ENCODE measurements around the gene FASN. TPM values are rescaled to one million over a fixed set of nuclear protein-coding genes. Genes with fewer than 3 reads are reported as not detected.
A peak's percentile ranks its signal among the peaks of the same experiment; 100 is the strongest.
"Not testable (repeated sequence)": the region's sequence is repeated elsewhere in the genome, so short reads cannot be mapped to it uniquely, and the experiment has no call there.

The FASN gene
- polyA plus RNA-seq, 3 donors, result 32.1 to 58.6 (median 50.4) TPM

GRCh38 chr17:82053130-82053529, 44.9 kb downstream of the FASN start:
- DNase-seq (ENCODE audit: extremely low read depth in 1 of 11, low read depth in 9 of 11, low spot score in 4 of 11), result no peak

GRCh38 chr17:82052638-82053059, 45.4 kb downstream of the FASN start:
- DNase-seq (ENCODE audit: extremely low read depth in 1 of 11, low read depth in 9 of 11, low spot score in 4 of 11), result no peak

DNA sequence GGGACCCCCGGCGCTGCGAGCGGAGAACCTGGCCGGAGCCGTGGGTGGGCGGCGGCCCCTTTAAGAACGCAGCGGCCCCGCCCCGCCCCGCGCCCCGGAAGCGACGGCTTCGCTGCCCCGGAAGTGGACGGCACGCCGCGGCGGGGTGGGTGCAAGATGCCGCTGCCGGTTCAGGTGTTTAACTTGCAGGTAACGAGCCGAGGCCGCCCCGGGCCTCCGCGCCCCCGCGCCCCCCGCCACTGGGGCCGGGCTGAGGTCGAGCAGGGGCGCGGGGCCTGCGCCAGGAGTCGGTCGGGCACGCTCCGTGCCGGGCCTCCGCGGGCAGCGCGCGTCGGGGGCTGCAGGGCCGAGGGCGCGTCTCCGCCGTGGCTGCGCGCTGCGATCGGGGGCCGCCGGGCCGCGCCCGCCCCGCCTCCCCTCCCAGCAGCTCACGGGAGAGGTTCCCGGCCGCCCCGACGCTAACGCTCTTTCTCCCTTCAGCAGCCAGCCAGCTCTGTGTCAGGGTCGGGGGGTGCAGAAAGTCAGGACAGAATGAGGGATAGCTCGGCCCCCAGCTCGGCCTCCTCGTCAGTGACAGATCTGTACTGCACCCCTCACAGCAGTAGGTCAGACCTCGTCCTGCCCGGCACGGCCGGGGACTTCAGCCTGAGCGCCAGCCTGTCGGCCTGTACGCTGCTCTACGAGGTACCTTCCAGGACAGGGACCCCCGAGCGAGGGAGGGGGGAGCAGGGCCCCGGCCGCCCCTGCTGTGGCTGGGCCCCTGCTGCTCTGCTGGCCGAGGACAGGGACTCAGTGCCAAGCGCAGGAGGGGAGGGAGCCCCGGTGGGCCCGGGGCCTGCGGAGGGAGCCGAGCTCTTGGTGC, 46.0 kb downstream of the FASN start, which contains the start of the genes GPS1 and RFNG:
Gene GPS1 (plus strand): TSS at position 123 of the 862 bp plus-strand sequence. CDS start 34 bp downstream, at position 157.
Gene RFNG (minus strand): TSS at position 36 of the 862 bp plus-strand sequence. CDS start 45 bp downstream, outside the sequence.
- DNase-seq (ENCODE audit: extremely low read depth in 1 of 11, low read depth in 9 of 11, low spot score in 4 of 11), result peak in 7 of 11 donors; percentile 42 to 71 (median 58)

- DNase-seq (ENCODE audit: extremely low read depth in 1 of 11, low read depth in 9 of 11, low spot score in 4 of 11), result no peak
Measured at GRCh38 chr17:82050761-82051641, 47.0 kb downstream of the FASN start.

DNA sequence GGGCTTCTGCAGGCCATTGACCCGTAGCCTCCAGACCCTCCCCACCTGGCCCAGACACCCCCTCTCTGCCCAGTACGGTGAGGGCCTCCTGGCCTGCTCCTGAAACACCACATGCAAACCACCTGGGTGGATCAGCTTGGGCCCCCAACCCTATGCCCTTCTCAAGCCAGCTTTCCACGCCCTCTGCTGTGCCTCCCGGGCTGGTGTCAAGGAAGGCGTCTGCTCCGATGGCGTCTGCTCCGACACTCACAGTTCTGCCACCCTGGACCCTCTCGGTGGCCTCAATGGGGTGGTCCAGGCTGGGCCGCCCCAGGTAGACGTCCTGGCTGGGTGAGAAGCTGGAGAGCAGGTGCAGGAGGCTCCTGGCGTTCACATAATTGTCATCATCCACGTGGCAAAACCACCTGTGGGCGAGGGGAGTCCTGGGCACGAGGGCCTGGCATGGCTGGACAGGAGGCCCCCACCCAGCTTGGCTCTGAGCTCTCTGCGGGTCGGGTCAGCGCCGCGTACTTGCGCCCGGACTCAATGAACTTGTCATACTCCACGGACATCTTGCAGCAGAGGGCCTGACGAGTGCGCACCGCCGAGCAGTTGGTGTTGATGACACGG, 47.8 kb downstream of the FASN start:
- DNase-seq (ENCODE audit: extremely low read depth in 1 of 11, low read depth in 9 of 11, low spot score in 4 of 11), result no peak

- DNase-seq (ENCODE audit: extremely low read depth in 1 of 11, low read depth in 9 of 11, low spot score in 4 of 11), result no peak
Measured at GRCh38 chr17:82049521-82049971, 48.5 kb downstream of the FASN start.

DNA sequence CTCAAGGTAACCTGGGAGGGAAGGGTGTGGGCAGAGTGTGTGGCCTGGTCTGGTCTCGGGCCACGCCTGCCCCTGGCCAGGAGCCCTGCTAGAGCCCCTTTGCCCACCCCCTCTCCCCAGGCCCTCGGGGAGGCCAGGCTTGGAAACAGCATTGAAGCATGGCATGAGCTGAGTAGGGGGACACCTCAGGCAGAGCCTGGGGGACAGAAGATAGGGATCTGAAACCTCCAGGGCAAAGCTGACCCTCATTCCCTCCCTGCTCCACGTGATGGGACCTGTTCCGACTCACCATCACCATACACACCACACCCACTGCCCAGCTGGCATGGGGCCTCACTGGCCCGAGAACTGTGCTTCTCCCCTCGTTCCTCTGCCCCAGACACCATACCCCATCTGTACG, 48.9 kb downstream of the FASN start:
- no peak for DNase-seq (ENCODE audit: extremely low read depth in 1 of 11, low read depth in 9 of 11, low spot score in 4 of 11)

DNA sequence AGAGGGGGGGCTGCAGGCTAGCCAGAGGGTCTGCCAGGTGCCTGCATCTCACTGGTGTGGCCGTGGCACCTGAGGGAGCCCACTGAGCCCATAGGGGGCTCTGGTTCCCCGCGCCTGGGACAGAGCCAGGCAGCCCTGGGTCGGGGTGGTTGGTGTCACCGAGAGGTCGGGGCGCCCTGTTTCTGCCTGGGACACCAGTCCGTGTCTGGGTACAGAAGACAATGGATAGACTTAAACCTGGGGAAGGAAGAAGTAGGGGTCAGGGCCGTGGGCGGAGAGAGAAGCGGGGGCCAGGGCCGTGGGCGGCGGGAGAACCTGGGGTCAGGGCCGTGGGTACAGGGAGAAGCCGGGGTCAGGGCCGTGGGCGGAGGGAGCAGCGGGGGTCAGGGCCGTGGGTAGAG, 49.5 kb downstream of the FASN start:
- DNase-seq (ENCODE audit: extremely low read depth in 1 of 11, low read depth in 9 of 11, low spot score in 4 of 11), result no peak

- no peak for DNase-seq (ENCODE audit: extremely low read depth in 1 of 11, low read depth in 9 of 11, low spot score in 4 of 11)
Measured at GRCh38 chr17:82047914-82048570, 50.0 kb downstream of the FASN start.

- no peak for DNase-seq (ENCODE audit: extremely low read depth in 1 of 11, low read depth in 9 of 11, low spot score in 4 of 11)
Measured at GRCh38 chr17:82047379-82047778, 50.7 kb downstream of the FASN start.

DNA sequence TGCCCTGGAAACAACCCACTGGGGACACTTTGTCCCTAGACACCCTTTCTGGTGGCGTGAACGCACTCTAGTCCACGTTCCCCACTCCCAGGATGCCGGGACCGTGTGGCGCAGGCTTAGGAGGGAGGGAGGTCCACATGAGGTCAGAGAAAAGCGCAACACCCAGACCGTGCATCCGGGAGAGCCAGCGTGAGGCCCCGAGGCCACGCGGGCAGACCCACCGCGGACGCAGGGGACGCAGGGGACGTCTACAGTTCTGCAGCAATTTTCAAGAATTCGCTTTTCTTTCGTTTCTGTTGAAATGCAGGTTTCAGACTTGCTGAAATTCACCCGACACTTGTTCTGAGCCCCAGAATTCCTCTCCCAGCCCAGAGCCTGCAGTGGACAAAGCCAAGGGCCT, 51.1 kb downstream of the FASN start:
- DNase-seq (ENCODE audit: extremely low read depth in 1 of 11, low read depth in 9 of 11, low spot score in 4 of 11), result no peak

- no peak for DNase-seq (ENCODE audit: extremely low read depth in 1 of 11, low read depth in 9 of 11, low spot score in 4 of 11)
Measured at GRCh38 chr17:82045936-82046484, 52.0 kb downstream of the FASN start.

- DNase-seq (ENCODE audit: extremely low read depth in 1 of 11, low read depth in 9 of 11, low spot score in 4 of 11), result no peak
Measured at GRCh38 chr17:82043507-82043906, 54.5 kb downstream of the FASN start.

GRCh38 chr17:82042649-82043048, 55.4 kb downstream of the FASN start:
- no peak for DNase-seq (ENCODE audit: extremely low read depth in 1 of 11, low read depth in 9 of 11, low spot score in 4 of 11)

DNA sequence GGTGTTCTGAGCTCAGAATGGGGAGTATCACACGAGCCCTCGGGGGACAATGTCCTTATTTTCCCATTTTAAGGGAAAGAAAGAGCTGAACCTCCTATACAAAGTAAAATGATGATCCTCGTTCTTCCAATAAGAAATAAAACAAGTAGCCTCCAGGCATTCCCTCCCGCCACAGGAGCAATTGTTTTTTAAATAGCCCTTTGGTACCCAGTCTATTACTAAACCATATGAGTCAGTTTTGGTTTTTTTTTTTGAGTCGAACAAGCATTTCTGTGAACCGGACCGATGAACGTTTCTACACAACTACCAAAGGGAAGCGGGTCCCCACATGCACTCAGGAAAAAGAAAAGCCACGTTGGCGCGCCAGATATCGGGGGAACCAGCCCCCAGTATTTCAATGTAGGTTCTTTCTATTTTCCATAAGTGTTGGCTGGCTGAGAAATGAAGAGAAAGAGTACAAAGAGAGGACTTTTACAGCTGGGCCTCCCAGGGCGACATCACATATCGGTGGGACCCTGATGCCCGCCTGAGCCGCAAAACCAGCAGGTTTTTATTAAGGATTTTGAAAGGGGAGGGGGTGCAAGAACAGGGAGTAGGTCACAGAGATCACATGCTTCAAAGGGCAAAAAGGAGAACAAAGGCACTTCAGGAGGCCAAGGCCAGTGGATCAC, 56.8 kb downstream of the FASN start:
- DNase-seq (ENCODE audit: extremely low read depth in 1 of 11, low read depth in 9 of 11, low spot score in 4 of 11), result no peak

GRCh38 chr17:82039695-82040299, 58.2 kb downstream of the FASN start:
- no peak for DNase-seq (ENCODE audit: extremely low read depth in 1 of 11, low read depth in 9 of 11, low spot score in 4 of 11)

DNA sequence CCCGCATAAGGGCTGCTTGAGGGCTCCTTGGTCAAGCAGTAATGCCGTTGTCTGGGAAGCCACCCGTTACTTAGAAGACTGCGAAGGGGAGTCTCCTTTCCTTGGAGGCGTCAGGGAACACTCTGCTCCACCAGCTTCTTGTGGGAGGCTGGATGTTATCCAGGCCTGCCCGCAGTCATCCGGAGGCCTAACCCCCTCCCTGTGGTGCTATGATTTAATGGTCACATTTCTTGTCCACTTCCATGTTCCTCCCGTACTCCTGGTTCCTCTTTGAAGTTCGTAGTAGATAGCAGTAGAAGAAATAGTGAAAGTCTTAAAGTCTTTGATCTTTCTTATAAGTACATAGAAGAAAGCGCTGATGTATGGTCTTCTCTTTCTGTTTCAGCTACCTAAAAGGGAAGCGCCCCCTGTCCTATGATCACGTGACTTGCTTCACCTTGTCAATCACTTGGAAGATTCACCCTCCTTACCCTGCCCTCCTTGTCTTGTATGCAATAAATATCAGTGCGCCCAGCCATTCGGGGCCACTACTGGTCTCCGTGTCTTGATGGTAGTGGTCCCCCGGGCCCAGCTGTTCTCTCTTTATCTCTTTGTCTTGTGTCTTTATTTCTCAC, 59.1 kb downstream of the FASN start:
- DNase-seq (ENCODE audit: extremely low read depth in 1 of 11, low read depth in 9 of 11, low spot score in 4 of 11), result not testable (repeated sequence)

Measured in renal cortex interstitium (tissue), 11 donors.